Measurements from ENCODE around the gene ARIH1. TPM values are rescaled to one million over a fixed set of nuclear protein-coding genes. Genes with fewer than 3 reads are reported as not detected.

ARIH1 gene
- polyA plus RNA-seq, 3 donors: 13.5 to 47.2 (median 14.4) TPM

- Histone ChIP-seq H3K4me2 (replicated peaks; ENCODE audit: extremely low read depth, low read length, poor library complexity, severe bottlenecking) (no peak overlapping the region), H3K27me3 (ENCODE audit: control insufficient read depth in 2 of 2, insufficient read depth in 2 of 2, low read length in 2 of 2) (no peaks in the 10 kb centered on the region), H3K4me3 (replicated peaks in 1 of 3; ENCODE audit: low read depth in 2 of 3, low read length in 3 of 3) (no peak overlapping the region), H4K20me1 (ENCODE audit: insufficient read depth, low read length) (peaks cover 88% of the 10 kb centered on the region), H3K9me3 (replicated peaks in 1 of 2; ENCODE audit: control insufficient read depth in 1 of 2, insufficient read depth in 1 of 2, low read length in 2 of 2) (no peaks in the 10 kb centered on the region), H3K9ac (ENCODE audit: insufficient read depth, low read length, poor library complexity, severe bottlenecking) (no peak overlapping the region), H3K4me1 (ENCODE audit: control insufficient read depth in 1 of 2, insufficient read depth in 2 of 2, low read length in 2 of 2) (peaks cover 41 to 48% of the 10 kb centered on the region in 2 donors), H3K36me3 (replicated peaks in 1 of 2; ENCODE audit: control insufficient read depth in 1 of 2, insufficient read depth in 2 of 2, low read length in 2 of 2) (peaks cover 22 to 52% of the 10 kb centered on the region in 2 donors), H2AFZ (ENCODE audit: insufficient read depth, low read depth, low read length, poor library complexity, severe bottlenecking) (no peak overlapping the region), H3K27ac (ENCODE audit: low read depth in 1 of 2, low read length in 2 of 2) (peak overlapping the region in 1 of 2 donors; percentile 27), H3K79me2 (ENCODE audit: insufficient read depth, low read length) (peaks cover 39% of the 10 kb centered on the region)
- Mint-ChIP-seq H3K9me3 (peaks cover 0 to 2% (median 0%) of the 10 kb centered on the region in 7 donors), H3K27ac (peak overlapping the region in 1 of 7 donors; percentile 50), H3K4me1 (peaks cover 49% of the 10 kb centered on the region), H3K4me3 (no peak overlapping the region), H3K36me3 (peaks cover 56 to 71% of the 10 kb centered on the region in 2 donors), H3K27me3 (ENCODE audit: low read depth in 3 of 3) (no peaks in the 10 kb centered on the region)
- intact Hi-C loops (cut with micrococcal nuclease): loop anchor here in 1 of 2 donors (10.0 kb wide), 3 partner anchors 55 to 245 kb away; partner anchors contain the start of gene ARIH1
- no peak for TF ChIP-seq CTCF (IDR thresholded peaks at IDR 0.05)
- no peak for DNase-seq
- WGBS (ENCODE audit: insufficient coverage): no CpG with 5 or more reads among the region's 3 CpGs
These were observed 85.7 kb downstream of the ARIH1 start for GRCh38 chr15:72559781-72560180.

DNA sequence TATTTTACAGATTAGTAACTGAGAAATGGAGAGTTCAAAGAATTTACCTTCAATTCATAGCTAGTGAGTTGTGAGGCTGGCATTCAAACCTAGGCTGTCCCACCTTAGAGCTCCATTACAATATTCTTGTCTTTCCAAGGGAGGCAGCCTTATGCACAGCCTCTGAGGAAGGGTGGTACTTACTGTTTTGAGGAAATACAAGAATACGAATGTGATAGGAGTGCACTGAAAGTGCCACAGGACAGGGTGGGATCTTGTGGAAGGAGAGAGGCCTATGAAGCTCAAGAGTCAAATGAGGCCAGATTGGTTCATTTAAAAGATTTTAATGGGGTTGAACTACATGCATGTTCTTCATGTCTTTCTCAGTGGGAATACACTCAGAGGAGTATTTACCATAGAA is 86.3 kb downstream of the ARIH1 start:
- H3K4me3 Mint-ChIP-seq: no peak overlapping the region
- peak overlapping the region in 2 of 7 donors; percentile 3 to 28 for H3K27ac Mint-ChIP-seq
- H3K4me3 ChIP-seq (replicated peaks in 1 of 3; ENCODE audit: low read depth in 2 of 3, low read length in 3 of 3): no peak overlapping the region
- peaks cover 50% of the 10 kb centered on the region for H3K4me1 Mint-ChIP-seq
- no CpG with 5 or more reads among the region's 1 CpG for WGBS (ENCODE audit: insufficient coverage)
- peaks cover 42 to 48% of the 10 kb centered on the region in 2 donors for H3K4me1 ChIP-seq (ENCODE audit: control insufficient read depth in 1 of 2, insufficient read depth in 2 of 2, low read length in 2 of 2)
- intact Hi-C loops (cut with micrococcal nuclease): loop anchor here in 1 of 2 donors (10.0 kb wide), 2 partner anchors 86 to 246 kb away; partner anchors contain the start of gene ARIH1
- no peak overlapping the region for H3K4me2 ChIP-seq (replicated peaks; ENCODE audit: extremely low read depth, low read length, poor library complexity, severe bottlenecking)
- peaks cover 83% of the 10 kb centered on the region for H4K20me1 ChIP-seq (ENCODE audit: insufficient read depth, low read length)
- no peaks in the 10 kb centered on the region for H3K27me3 Mint-ChIP-seq (ENCODE audit: low read depth in 3 of 3)
- peaks cover 0 to 2% (median 0%) of the 10 kb centered on the region in 7 donors for H3K9me3 Mint-ChIP-seq
- no peak for TF ChIP-seq CTCF (IDR thresholded peaks at IDR 0.05)
- H3K27me3 ChIP-seq (ENCODE audit: control insufficient read depth in 2 of 2, insufficient read depth in 2 of 2, low read length in 2 of 2): no peaks in the 10 kb centered on the region
- H3K9ac ChIP-seq (ENCODE audit: insufficient read depth, low read length, poor library complexity, severe bottlenecking): no peak overlapping the region
- H3K9me3 ChIP-seq (replicated peaks in 1 of 2; ENCODE audit: control insufficient read depth in 1 of 2, insufficient read depth in 1 of 2, low read length in 2 of 2): no peaks in the 10 kb centered on the region
- peak overlapping the region in 1 of 2 donors; percentile 27 for H3K27ac ChIP-seq (ENCODE audit: low read depth in 1 of 2, low read length in 2 of 2)
- peaks cover 22 to 50% of the 10 kb centered on the region in 2 donors for H3K36me3 ChIP-seq (replicated peaks in 1 of 2; ENCODE audit: control insufficient read depth in 1 of 2, insufficient read depth in 2 of 2, low read length in 2 of 2)
- DNase-seq: no peak
- H3K79me2 ChIP-seq (ENCODE audit: insufficient read depth, low read length): peaks cover 37% of the 10 kb centered on the region
- H3K36me3 Mint-ChIP-seq: peaks cover 50 to 67% of the 10 kb centered on the region in 2 donors
- no peak overlapping the region for H2AFZ ChIP-seq (ENCODE audit: insufficient read depth, low read depth, low read length, poor library complexity, severe bottlenecking)

Data from CD14-positive monocyte (primary cell).